Measurements from ENCODE around the gene BACH2. TPM values are rescaled to one million over a fixed set of nuclear protein-coding genes. Genes with fewer than 3 reads are reported as not detected.

Gene BACH2
- polyA plus RNA-seq, 1 of the 3 experiments (the other 2 are of a cell fraction) = 0.46 TPM

GRCh38 chr6:90025523-90026061 is 271.1 kb downstream of the BACH2 start:
- ChIA-PET POLR2A (no interaction called here), CTCF (no interaction called here)
- Histone ChIP-seq H3K27me3 (ENCODE audit: insufficient read depth) (no peaks in the 10 kb centered on the region), H3K9me2 (no peaks in the 10 kb centered on the region), H3K79me2 (ENCODE audit: insufficient read depth) (no peaks in the 10 kb centered on the region), H3K9me3 (no peaks in the 10 kb centered on the region), H3K4me1 (ENCODE audit: control insufficient read depth in 1 of 2, insufficient read depth in 2 of 2, low read depth in 1 of 2, low read length in 1 of 2) (peaks cover 14 to 36% of the 10 kb centered on the region in 2 experiments), H3K27ac (ENCODE audit: low read depth in 2 of 2, low read length in 1 of 2) (peak overlapping the region; percentile 92), H3K36me3 (replicated peaks in 1 of 2; ENCODE audit: control insufficient read depth in 1 of 2, insufficient read depth in 2 of 2, low read length in 1 of 2) (no peaks in the 10 kb centered on the region), H3K9ac (peak overlapping the region; percentile 21; the same call in 1 of the 2 replicates), H2AFZ (ENCODE audit: low read depth) (peak overlapping the region; percentile 49; the same call in 1 of the 2 replicates), H4K20me1 (ENCODE audit: insufficient read depth) (no peaks in the 10 kb centered on the region), H3F3A (replicated peaks; ENCODE audit: insufficient read depth) (peaks cover 8% of the 10 kb centered on the region), H3K4me3 (ENCODE audit: low read depth in 2 of 2, low read length in 1 of 2) (peak overlapping the region in 1 of 2 experiments; percentile 30; a peak in 1 of 4 replicates), H3K4me2 (peak overlapping the region; percentile 68)
- DNase-seq = peak; percentile 59
- 3% methylated on average over 5 of the region's 5 CpGs for WGBS (ENCODE audit: low lambda C conversion rate)
- TF ChIP-seq RCOR1 (IDR thresholded peaks at IDR 0.05; ENCODE audit: low read length) (peak; percentile 81), JUND (IDR thresholded peaks at IDR 0.05) (peak; percentile 99), USF1 (IDR thresholded peaks at IDR 0.05; ENCODE audit: borderline replicate concordance, low read depth) (peak; percentile 20; the same call in 1 of the 2 replicates), ELF1 (IDR thresholded peaks at IDR 0.05) (peak; percentile 39; the same call in 1 of the 2 replicates), TAF1 (IDR thresholded peaks at IDR 0.05; ENCODE audit: borderline replicate concordance, low read depth, low read length) (0 out of 2 replicates have a peak, but pooled peaks have one; percentile 25), FOXM1 (IDR thresholded peaks at IDR 0.05; ENCODE audit: low read depth) (peak; percentile 91), RXRA (IDR thresholded peaks at IDR 0.05; ENCODE audit: borderline replicate concordance, low read depth) (peak; percentile 95), MEF2A (IDR thresholded peaks at IDR 0.05; ENCODE audit: borderline replicate concordance, low read depth) (peak; percentile 32; the same call in 1 of the 2 replicates), EP300 (IDR thresholded peaks at IDR 0.05; ENCODE audit: borderline replicate concordance in 1 of 2, low read depth in 1 of 2, low read length in 1 of 2) (peak; percentile 96 to 98), MAX (IDR thresholded peaks at IDR 0.05; ENCODE audit: low read depth) (peak; percentile 60; the same call in 1 of the 2 replicates), POLR2AphosphoS5 (IDR thresholded peaks at IDR 0.05; ENCODE audit: low read depth, low read length) (peak; percentile 97), FOSL2 (IDR thresholded peaks at IDR 0.05; ENCODE audit: borderline replicate concordance, low read depth) (peak; percentile 96), RFX5 (IDR thresholded peaks at IDR 0.05; ENCODE audit: low read length) (no peak), USF2 (IDR thresholded peaks at IDR 0.05; ENCODE audit: borderline replicate concordance, low read depth, low read length) (no peak), YY1 (IDR thresholded peaks at IDR 0.05; ENCODE audit: low read depth) (no peak; the same call in 1 of the 2 replicates), GATA2 (CRISPR knock-in tag; IDR thresholded peaks at IDR 0.05) (peak; percentile 55), EZH2phosphoT487 (IDR thresholded peaks at IDR 0.05; ENCODE audit: borderline replicate concordance, low read depth) (no peak), PBX3 (IDR thresholded peaks at IDR 0.05) (peak; percentile 98), TEAD4 (IDR thresholded peaks at IDR 0.05; ENCODE audit: borderline replicate concordance, insufficient read depth) (peak; percentile 95), NRF1 (IDR thresholded peaks at IDR 0.05; ENCODE audit: low read depth, low read length) (no peak), NFIC (IDR thresholded peaks at IDR 0.05; ENCODE audit: borderline replicate concordance) (peak; percentile 83)
- TF ChIP-seq, protein P1, sequence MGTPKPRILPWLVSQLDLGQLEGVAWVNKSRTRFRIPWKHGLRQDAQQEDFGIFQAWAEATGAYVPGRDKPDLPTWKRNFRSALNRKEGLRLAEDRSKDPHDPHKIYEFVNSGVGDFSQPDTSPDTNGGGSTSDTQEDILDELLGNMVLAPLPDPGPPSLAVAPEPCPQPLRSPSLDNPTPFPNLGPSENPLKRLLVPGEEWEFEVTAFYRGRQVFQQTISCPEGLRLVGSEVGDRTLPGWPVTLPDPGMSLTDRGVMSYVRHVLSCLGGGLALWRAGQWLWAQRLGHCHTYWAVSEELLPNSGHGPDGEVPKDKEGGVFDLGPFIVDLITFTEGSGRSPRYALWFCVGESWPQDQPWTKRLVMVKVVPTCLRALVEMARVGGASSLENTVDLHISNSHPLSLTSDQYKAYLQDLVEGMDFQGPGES (IDR thresholded peaks at IDR 0.05; ENCODE audit: low read depth, low read length) = no peak
- TF ChIP-seq, protein P2, sequence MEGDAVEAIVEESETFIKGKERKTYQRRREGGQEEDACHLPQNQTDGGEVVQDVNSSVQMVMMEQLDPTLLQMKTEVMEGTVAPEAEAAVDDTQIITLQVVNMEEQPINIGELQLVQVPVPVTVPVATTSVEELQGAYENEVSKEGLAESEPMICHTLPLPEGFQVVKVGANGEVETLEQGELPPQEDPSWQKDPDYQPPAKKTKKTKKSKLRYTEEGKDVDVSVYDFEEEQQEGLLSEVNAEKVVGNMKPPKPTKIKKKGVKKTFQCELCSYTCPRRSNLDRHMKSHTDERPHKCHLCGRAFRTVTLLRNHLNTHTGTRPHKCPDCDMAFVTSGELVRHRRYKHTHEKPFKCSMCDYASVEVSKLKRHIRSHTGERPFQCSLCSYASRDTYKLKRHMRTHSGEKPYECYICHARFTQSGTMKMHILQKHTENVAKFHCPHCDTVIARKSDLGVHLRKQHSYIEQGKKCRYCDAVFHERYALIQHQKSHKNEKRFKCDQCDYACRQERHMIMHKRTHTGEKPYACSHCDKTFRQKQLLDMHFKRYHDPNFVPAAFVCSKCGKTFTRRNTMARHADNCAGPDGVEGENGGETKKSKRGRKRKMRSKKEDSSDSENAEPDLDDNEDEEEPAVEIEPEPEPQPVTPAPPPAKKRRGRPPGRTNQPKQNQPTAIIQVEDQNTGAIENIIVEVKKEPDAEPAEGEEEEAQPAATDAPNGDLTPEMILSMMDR (IDR thresholded peaks at IDR 0.05) = no peak
- TF ChIP-seq, protein P3, sequence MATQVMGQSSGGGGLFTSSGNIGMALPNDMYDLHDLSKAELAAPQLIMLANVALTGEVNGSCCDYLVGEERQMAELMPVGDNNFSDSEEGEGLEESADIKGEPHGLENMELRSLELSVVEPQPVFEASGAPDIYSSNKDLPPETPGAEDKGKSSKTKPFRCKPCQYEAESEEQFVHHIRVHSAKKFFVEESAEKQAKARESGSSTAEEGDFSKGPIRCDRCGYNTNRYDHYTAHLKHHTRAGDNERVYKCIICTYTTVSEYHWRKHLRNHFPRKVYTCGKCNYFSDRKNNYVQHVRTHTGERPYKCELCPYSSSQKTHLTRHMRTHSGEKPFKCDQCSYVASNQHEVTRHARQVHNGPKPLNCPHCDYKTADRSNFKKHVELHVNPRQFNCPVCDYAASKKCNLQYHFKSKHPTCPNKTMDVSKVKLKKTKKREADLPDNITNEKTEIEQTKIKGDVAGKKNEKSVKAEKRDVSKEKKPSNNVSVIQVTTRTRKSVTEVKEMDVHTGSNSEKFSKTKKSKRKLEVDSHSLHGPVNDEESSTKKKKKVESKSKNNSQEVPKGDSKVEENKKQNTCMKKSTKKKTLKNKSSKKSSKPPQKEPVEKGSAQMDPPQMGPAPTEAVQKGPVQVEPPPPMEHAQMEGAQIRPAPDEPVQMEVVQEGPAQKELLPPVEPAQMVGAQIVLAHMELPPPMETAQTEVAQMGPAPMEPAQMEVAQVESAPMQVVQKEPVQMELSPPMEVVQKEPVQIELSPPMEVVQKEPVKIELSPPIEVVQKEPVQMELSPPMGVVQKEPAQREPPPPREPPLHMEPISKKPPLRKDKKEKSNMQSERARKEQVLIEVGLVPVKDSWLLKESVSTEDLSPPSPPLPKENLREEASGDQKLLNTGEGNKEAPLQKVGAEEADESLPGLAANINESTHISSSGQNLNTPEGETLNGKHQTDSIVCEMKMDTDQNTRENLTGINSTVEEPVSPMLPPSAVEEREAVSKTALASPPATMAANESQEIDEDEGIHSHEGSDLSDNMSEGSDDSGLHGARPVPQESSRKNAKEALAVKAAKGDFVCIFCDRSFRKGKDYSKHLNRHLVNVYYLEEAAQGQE (IDR thresholded peaks at IDR 0.05; ENCODE audit: low read depth, low read length) = peak; percentile 70; the same call in 1 of the 2 replicates

Measured in SK-N-SH (cell line).